ENCODE results near the gene SCAPER.

Gene SCAPER

DNA sequence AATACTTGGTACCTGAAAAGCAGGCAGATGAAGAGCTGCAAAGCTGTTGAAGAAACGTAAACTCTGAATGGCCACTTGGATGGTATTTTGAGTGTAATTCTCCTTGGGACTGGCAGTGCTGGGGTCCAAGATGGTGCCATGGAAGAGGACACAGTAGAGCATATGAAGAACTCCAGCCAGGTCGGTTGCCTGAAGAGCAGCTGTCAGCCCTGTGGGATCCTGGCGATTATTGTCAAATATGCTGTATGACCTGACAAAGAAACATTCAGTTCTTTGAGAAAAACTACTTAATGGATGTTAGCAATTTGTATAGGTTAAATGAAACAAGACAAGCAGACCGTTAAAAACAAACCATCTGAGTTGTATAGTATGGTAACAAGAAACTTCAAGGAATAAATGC is 523.8 kb downstream of the SCAPER start:
- H3K9me3 ChIP-seq (ENCODE audit: control insufficient read depth, low read length): no peaks in the 10 kb centered on the region
- H3K27me3 ChIP-seq (ENCODE audit: control insufficient read depth, insufficient read depth, low read length): no peaks in the 10 kb centered on the region
- no peak overlapping the region for H2AFZ ChIP-seq
- TF ChIP-seq, protein P1, sequence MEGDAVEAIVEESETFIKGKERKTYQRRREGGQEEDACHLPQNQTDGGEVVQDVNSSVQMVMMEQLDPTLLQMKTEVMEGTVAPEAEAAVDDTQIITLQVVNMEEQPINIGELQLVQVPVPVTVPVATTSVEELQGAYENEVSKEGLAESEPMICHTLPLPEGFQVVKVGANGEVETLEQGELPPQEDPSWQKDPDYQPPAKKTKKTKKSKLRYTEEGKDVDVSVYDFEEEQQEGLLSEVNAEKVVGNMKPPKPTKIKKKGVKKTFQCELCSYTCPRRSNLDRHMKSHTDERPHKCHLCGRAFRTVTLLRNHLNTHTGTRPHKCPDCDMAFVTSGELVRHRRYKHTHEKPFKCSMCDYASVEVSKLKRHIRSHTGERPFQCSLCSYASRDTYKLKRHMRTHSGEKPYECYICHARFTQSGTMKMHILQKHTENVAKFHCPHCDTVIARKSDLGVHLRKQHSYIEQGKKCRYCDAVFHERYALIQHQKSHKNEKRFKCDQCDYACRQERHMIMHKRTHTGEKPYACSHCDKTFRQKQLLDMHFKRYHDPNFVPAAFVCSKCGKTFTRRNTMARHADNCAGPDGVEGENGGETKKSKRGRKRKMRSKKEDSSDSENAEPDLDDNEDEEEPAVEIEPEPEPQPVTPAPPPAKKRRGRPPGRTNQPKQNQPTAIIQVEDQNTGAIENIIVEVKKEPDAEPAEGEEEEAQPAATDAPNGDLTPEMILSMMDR (IDR thresholded peaks at IDR 0.05): no peak
- no peaks in the 10 kb centered on the region for H3K79me2 ChIP-seq
- H3K9ac ChIP-seq: no peak overlapping the region
- no peaks in the 10 kb centered on the region for H3K36me3 ChIP-seq (ENCODE audit: control insufficient read depth, insufficient read depth, low read length)
- H3K4me2 ChIP-seq (ENCODE audit: low read length): no peak overlapping the region
- no peak overlapping the region for H3K27ac ChIP-seq
- no peak overlapping the region for H3K4me3 ChIP-seq (ENCODE audit: low read depth, low read length)
- H3K4me1 ChIP-seq: no peaks in the 10 kb centered on the region

DNA sequence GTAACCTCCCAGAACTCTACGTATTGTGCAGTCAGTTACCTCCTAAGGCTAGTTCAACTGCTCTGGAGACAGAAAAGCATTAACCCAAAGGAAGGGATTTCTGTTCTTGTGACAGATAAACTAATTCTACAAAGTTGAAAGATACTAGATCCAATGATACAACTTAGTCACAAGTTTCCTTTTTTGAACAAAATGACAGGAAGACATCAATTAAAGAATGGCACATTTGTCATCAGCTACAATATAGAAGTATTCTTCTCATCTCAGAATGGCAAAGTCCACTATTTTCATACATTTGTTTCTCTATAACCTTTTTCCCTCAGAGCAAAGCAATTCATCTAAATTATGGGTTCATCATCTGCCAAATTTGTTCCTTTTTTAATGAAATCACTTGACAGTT is 524.9 kb downstream of the SCAPER start:
- no peak overlapping the region for H3K4me3 ChIP-seq (ENCODE audit: low read depth, low read length)
- no peaks in the 10 kb centered on the region for H3K27me3 ChIP-seq (ENCODE audit: control insufficient read depth, insufficient read depth, low read length)
- H3K79me2 ChIP-seq: no peaks in the 10 kb centered on the region
- no peaks in the 10 kb centered on the region for H3K4me1 ChIP-seq
- TF ChIP-seq, protein P1 (IDR thresholded peaks at IDR 0.05): no peak
- no peaks in the 10 kb centered on the region for H3K9me3 ChIP-seq (ENCODE audit: control insufficient read depth, low read length)
- no peak overlapping the region for H3K4me2 ChIP-seq (ENCODE audit: low read length)
- H3K36me3 ChIP-seq (ENCODE audit: control insufficient read depth, insufficient read depth, low read length): no peaks in the 10 kb centered on the region
- H3K9ac ChIP-seq: no peak overlapping the region
- no peak overlapping the region for H3K27ac ChIP-seq
- no peak overlapping the region for H2AFZ ChIP-seq

DNA sequence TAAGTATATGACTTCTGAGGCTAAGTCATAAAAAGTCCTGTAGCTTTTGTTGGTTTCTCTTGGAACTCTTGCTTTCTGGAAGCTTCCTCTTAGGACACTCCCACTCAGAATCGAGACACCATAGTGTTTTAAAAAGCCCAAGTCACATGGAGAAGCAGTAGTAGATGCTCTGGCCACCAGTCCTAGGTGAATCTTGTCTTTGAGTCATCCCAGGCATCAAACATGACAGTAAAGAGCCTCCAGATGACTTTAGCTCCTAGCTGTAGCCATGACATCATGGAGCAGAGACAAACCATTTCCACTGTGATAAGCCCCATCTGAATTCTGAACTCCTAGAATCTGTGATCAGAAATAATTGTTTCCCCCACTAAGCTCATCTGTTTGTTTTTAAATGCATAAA is 526.4 kb downstream of the SCAPER start:
- H3K4me2 ChIP-seq (ENCODE audit: low read length): no peak overlapping the region
- no peaks in the 10 kb centered on the region for H3K79me2 ChIP-seq
- no peak overlapping the region for H3K4me3 ChIP-seq (ENCODE audit: low read depth, low read length)
- TF ChIP-seq, protein P1 (IDR thresholded peaks at IDR 0.05): no peak
- H2AFZ ChIP-seq: no peak overlapping the region
- H3K4me1 ChIP-seq: no peaks in the 10 kb centered on the region
- no peaks in the 10 kb centered on the region for H3K27me3 ChIP-seq (ENCODE audit: control insufficient read depth, insufficient read depth, low read length)
- no peaks in the 10 kb centered on the region for H3K9me3 ChIP-seq (ENCODE audit: control insufficient read depth, low read length)
- H3K36me3 ChIP-seq (ENCODE audit: control insufficient read depth, insufficient read depth, low read length): no peaks in the 10 kb centered on the region
- no peak overlapping the region for H3K27ac ChIP-seq
- no peak overlapping the region for H3K9ac ChIP-seq

DNA sequence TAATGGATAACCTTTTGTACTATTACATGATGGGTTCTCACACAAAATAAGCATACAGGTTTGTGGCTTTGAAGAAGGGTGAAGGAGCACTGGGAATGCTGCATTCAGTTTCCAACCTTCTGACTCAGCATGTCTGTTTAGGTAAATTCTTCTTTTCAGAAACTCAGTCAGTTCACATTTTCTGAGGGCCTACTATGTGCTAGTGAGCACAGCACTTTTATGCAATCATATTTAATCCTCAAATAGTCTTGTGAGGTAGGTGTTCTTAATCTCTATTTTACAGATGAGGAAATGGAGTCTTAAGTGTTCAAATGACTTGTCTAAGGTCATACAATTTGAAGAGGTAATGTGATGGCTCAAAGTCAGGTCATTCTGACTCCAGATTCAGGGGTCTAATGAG is 527.4 kb downstream of the SCAPER start:
- H3K4me3 ChIP-seq (ENCODE audit: low read depth, low read length): no peak overlapping the region

DNA sequence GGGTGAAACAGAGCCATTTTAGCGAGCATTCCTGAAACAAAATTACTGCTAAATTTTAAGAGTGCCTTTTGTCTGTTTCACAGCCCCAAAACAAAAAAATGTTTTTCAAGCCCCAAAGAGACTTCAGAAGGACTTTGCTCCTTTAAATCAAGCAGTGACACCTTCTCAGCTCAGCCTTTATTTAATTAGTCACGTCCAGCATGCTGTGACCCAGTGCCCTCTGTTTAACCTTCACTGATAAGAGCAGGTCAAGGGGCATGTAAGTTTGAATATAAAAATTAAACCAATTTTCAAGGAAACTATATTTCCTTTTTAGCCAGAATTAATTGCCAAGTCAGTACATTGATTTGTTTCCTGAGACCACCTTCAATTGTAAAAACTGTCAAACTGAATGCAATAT is 527.9 kb downstream of the SCAPER start:
- Histone ChIP-seq H3K27me3 (ENCODE audit: control insufficient read depth, insufficient read depth, low read length) (no peaks in the 10 kb centered on the region), H3K79me2 (no peaks in the 10 kb centered on the region), H2AFZ (no peak overlapping the region), H3K4me2 (ENCODE audit: low read length) (no peak overlapping the region), H3K9ac (no peak overlapping the region), H3K4me3 (ENCODE audit: low read depth, low read length) (no peak overlapping the region), H3K4me1 (no peaks in the 10 kb centered on the region), H3K36me3 (ENCODE audit: control insufficient read depth, insufficient read depth, low read length) (no peaks in the 10 kb centered on the region), H3K27ac (no peak overlapping the region), H3K9me3 (ENCODE audit: control insufficient read depth, low read length) (no peaks in the 10 kb centered on the region)
- TF ChIP-seq, protein P1 (IDR thresholded peaks at IDR 0.05): no peak

More for the DNA sequence above, 527.4 kb downstream of the SCAPER start:
- H2AFZ ChIP-seq: no peak overlapping the region
- no peak overlapping the region for H3K4me2 ChIP-seq (ENCODE audit: low read length)
- H3K9ac ChIP-seq: no peak overlapping the region
- H3K4me1 ChIP-seq: no peaks in the 10 kb centered on the region
- no peaks in the 10 kb centered on the region for H3K27me3 ChIP-seq (ENCODE audit: control insufficient read depth, insufficient read depth, low read length)
- TF ChIP-seq, protein P1 (IDR thresholded peaks at IDR 0.05): no peak
- no peaks in the 10 kb centered on the region for H3K79me2 ChIP-seq
- H3K27ac ChIP-seq: no peak overlapping the region
- H3K9me3 ChIP-seq (ENCODE audit: control insufficient read depth, low read length): no peaks in the 10 kb centered on the region
- H3K36me3 ChIP-seq (ENCODE audit: control insufficient read depth, insufficient read depth, low read length): no peaks in the 10 kb centered on the region
